ENCODE measurements around the gene TYW1. TPM values are rescaled to one million over a fixed set of nuclear protein-coding genes. Genes with fewer than 3 reads are reported as not detected.

The TYW1 gene
- total RNA-seq, 1 experiment from 2014 or later, result 13.4 TPM

- no peaks in the 10 kb centered on the region for H3K9me2 ChIP-seq (ENCODE audit: insufficient read depth)
- POLR2A ChIA-PET (ENCODE audit: unreplicated experiment), result interaction anchor here (0.6 to 0.8 kb wide), 2 partner anchors 52 to 217 kb away, joined by 3 to 5 read pairs; partner anchors contain the start of gene RABGEF1
- peaks cover 30% of the 10 kb centered on the region for H3K36me3 ChIP-seq (ENCODE audit: low read depth)
These were observed 38.9 kb upstream of the TYW1 start for GRCh38 chr7:66957595-66958290.

GRCh38 chr7:66958538-66959350 lies 37.9 kb upstream of the TYW1 start:
- H3K4me2 ChIP-seq, result no peak overlapping the region

More at GRCh38 chr7:66957595-66958290, 38.9 kb upstream of the TYW1 start:
- DNase-seq, result no peak
- H3K4me3 ChIP-seq, result no peak overlapping the region
- H4K20me1 ChIP-seq (ENCODE audit: insufficient read depth), result no peaks in the 10 kb centered on the region; the same call in 1 of the 2 replicates
- H3K27ac ChIP-seq, result no peak overlapping the region
- TF ChIP-seq EZH2 (IDR thresholded peaks at IDR 0.05; ENCODE audit: low read depth), result no peak
- TF ChIP-seq CTCF (conservative IDR thresholded peaks at IDR 0.05), result no peak
- H3K9me3 ChIP-seq (ENCODE audit: insufficient read depth, low read depth), result no peaks in the 10 kb centered on the region
- intact Hi-C loops (cut with micrococcal nuclease; ENCODE audit: unreplicated experiment), result no loop called here
- no peaks in the 10 kb centered on the region for H3K27me3 ChIP-seq (ENCODE audit: insufficient read depth, low read depth)
- H3F3A ChIP-seq (ENCODE audit: insufficient read depth, low read depth), result peaks cover 7% of the 10 kb centered on the region; the same call in 1 of the 2 replicates
- CTCF ChIA-PET, result no interaction called here
- H2AFZ ChIP-seq, result no peak overlapping the region
- no peaks in the 10 kb centered on the region for H3K79me2 ChIP-seq (ENCODE audit: low read depth)
- BruUV-seq (replicated peaks), result no TSS peak
- H3K4me1 ChIP-seq (replicated peaks; ENCODE audit: insufficient read depth), result peaks cover 9% of the 10 kb centered on the region
- H3K4me2 ChIP-seq, result no peak overlapping the region

More at GRCh38 chr7:66958538-66959350, 37.9 kb upstream of the TYW1 start:
- Histone ChIP-seq H3F3A (ENCODE audit: insufficient read depth, low read depth) (no peaks in the 10 kb centered on the region; the same call in 1 of the 2 replicates), H3K27me3 (ENCODE audit: insufficient read depth, low read depth) (no peaks in the 10 kb centered on the region), H3K79me2 (ENCODE audit: low read depth) (no peaks in the 10 kb centered on the region), H4K20me1 (ENCODE audit: insufficient read depth) (no peaks in the 10 kb centered on the region; the same call in 1 of the 2 replicates), H3K36me3 (ENCODE audit: low read depth) (peaks cover 26% of the 10 kb centered on the region), H3K9me3 (ENCODE audit: insufficient read depth, low read depth) (no peaks in the 10 kb centered on the region), H2AFZ (no peak overlapping the region), H3K4me3 (no peak overlapping the region), H3K4me1 (replicated peaks; ENCODE audit: insufficient read depth) (no peaks in the 10 kb centered on the region), H3K9me2 (ENCODE audit: insufficient read depth) (no peaks in the 10 kb centered on the region), H3K27ac (no peak overlapping the region)
- intact Hi-C loops (cut with micrococcal nuclease; ENCODE audit: unreplicated experiment), result no loop called here
- BruUV-seq (replicated peaks), result no TSS peak
- TF ChIP-seq CTCF (conservative IDR thresholded peaks at IDR 0.05), result no peak
- ChIA-PET POLR2A (ENCODE audit: unreplicated experiment) (interaction anchor here (0.6 kb wide), 1 partner anchor 218 kb away, joined by 3 read pairs; the partner anchor contains the start of gene RABGEF1), CTCF (no interaction called here)
- DNase-seq, result no peak
